Spleen (tissue), 7 donors: ENCODE results near the gene MAP2K3.

Experiments
- CTCF ChIP-seq, 11 experiments: fragments of 200-600 bp in 7 of 11; fragments of 450-650 bp in 4 of 11; sonication (generic) in 4 of 11; IDR thresholded peaks in 8 of 11; conservative IDR thresholded peaks in 3 of 11; 1 replicate in 7 of 11; 2 replicates in 4 of 11; pipeline versions ENCODE4 v1.4.0 to v1.8.0; 2016 to 2021; ENCODE audit warnings: antibody characterized with exemption in 11 of 11, inconsistent platforms in 4 of 11, mild to moderate bottlenecking in 1 of 11
- POLR2A ChIP-seq, 3 donors: fragments of 450-650 bp; IDR thresholded peaks; one replicate each; pipeline ENCODE4 v1.5.1; 2017; ENCODE audit warnings: antibody characterized with exemption in 3 of 3, mild to moderate bottlenecking in 1 of 3
- POLR2AphosphoS5 ChIP-seq, 3 donors: sonication (generic); formaldehyde crosslinking; IDR thresholded peaks; one replicate each; pipeline ENCODE4 v1.5.1; 2017; ENCODE audit warnings: antibody characterized with exemption in 3 of 3
- donor health status: DM: no; HTN: no; CAD: no; lungs with moderate emphysema.
- donor health status: DM: no; HTN: no; CAD: no.
- donor health status: DM: no; HTN: no; CAD: no.

- TF ChIP-seq CTCF (IDR thresholded peaks at IDR 0.05 in 8 of 11, conservative IDR thresholded peaks at IDR 0.05 in 3 of 11) (no peak), POLR2AphosphoS5 (IDR thresholded peaks at IDR 0.05) (no peak), POLR2A (IDR thresholded peaks at IDR 0.05) (no peak)
These were observed 25.9 kb upstream of the MAP2K3 start for GRCh38 chr17:21258593-21258992.
